ENCODE measurements around the gene GBE1.

Gene GBE1

DNA sequence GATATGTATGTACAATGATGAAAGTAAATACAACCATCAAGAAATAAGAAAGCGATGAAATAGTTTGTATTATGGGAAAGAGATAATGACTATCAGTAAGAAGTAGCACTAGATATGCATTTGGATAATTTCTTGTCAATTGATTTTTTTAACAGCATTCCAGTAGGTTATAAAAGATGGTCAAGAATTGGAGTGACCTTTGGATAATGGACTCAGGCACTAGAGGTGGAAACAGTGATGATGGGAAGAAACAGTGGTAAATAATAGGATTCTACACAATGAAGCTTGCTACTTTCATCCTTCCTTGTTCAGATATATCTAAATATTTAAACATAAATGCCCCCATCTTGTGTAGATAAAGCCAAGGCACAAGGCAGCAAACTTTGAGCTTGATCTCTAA is 101.4 kb downstream of the GBE1 start:
- peaks cover 2% of the 10 kb centered on the region for H3K4me1 ChIP-seq (ENCODE audit: control insufficient read depth, insufficient read depth, low read depth, low read length)
- no peak overlapping the region for H3K9ac ChIP-seq (ENCODE audit: low read length)
- H4K91ac ChIP-seq (ENCODE audit: low read length) = no peak overlapping the region
- H3K23ac ChIP-seq (ENCODE audit: low read length in 2 of 2) = no peak overlapping the region
- H3K79me1 ChIP-seq (replicated peaks; ENCODE audit: low read length, poor library complexity, severe bottlenecking) = peaks cover 15% of the 10 kb centered on the region
- H2BK15ac ChIP-seq (ENCODE audit: low read depth, poor library complexity, severe bottlenecking) = no peak overlapping the region
- H2BK120ac ChIP-seq (ENCODE audit: low read depth, low read length) = no peak overlapping the region
- no peak overlapping the region for H2BK12ac ChIP-seq (ENCODE audit: low read length in 2 of 2)
- WGBS = 100% methylated on average over 1 of the region's 1 CpG
- H3K4me2 ChIP-seq (ENCODE audit: low read length, poor library complexity, severe bottlenecking) = no peak overlapping the region
- no peaks in the 10 kb centered on the region for H3K9me3 ChIP-seq (ENCODE audit: control insufficient read depth, low read length)
- peaks cover 7 to 27% of the 10 kb centered on the region in 2 experiments for H3K36me3 ChIP-seq (ENCODE audit: control insufficient read depth in 1 of 2, insufficient read depth in 2 of 2, low read depth in 1 of 2, low read length in 2 of 2)
- no peak overlapping the region for H4K8ac ChIP-seq (ENCODE audit: low read length)
- H3K4ac ChIP-seq (ENCODE audit: low read depth in 1 of 2, low read length in 2 of 2) = no peak overlapping the region
- no peak overlapping the region for H2AK5ac ChIP-seq (ENCODE audit: low read length, severe bottlenecking)
- no peak overlapping the region for H3K4me3 ChIP-seq (ENCODE audit: insufficient read depth in 1 of 2, low read depth in 1 of 2, low read length in 2 of 2)
- no peak for DNase-seq
- H3K27ac ChIP-seq (ENCODE audit: low read length, poor library complexity, severe bottlenecking) = no peak overlapping the region
- no peak overlapping the region for H2BK5ac ChIP-seq (ENCODE audit: low read depth, low read length, poor library complexity, severe bottlenecking)
- H3K18ac ChIP-seq (ENCODE audit: low read depth in 1 of 2, low read length in 2 of 2) = no peak overlapping the region
- H3K14ac ChIP-seq (ENCODE audit: low read length in 2 of 2) = no peak overlapping the region
- no peak overlapping the region for H2AFZ ChIP-seq (ENCODE audit: low read depth, low read length)
- H3K27me3 ChIP-seq (ENCODE audit: control insufficient read depth in 1 of 2, insufficient read depth in 1 of 2, low read length in 2 of 2) = no peaks in the 10 kb centered on the region

DNA sequence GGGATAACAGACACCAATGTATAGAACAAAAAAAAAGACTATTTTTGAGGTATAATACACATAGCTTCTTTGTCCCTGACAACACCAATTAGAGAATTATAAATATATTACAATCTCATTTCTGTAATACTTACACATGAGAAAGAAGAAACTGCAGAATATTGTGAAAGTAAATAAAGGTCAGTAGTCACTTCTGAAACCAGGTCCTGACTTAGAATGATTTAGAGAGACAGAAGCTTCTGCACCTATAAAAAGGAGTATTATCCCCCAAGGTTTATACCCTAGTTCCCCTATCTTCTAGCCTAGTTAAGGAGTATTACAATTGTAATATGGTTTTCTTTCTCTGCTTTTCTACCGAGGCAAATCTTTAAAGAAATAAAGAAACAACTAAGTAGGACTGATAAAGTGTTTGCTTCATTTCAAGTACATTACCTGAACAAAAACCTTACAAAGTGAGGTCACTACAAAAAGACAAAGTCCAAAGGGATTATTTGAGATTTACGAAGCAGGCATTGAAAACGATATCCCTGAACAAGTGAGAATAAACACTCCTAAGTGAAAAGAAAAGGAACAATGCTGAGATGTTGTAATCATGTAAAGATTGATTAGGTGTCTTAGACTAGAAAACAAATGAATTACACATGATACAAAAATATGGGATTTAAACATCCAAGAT is 103.0 kb downstream of the GBE1 start:
- H2BK5ac ChIP-seq (ENCODE audit: low read depth, low read length, poor library complexity, severe bottlenecking) = no peak overlapping the region
- no peak overlapping the region for H3K4me3 ChIP-seq (ENCODE audit: insufficient read depth in 1 of 2, low read depth in 1 of 2, low read length in 2 of 2)
- no peak overlapping the region for H2AK5ac ChIP-seq (ENCODE audit: low read length, severe bottlenecking)
- H3K23ac ChIP-seq (ENCODE audit: low read length in 2 of 2) = no peak overlapping the region
- H2AFZ ChIP-seq (ENCODE audit: low read depth, low read length) = no peak overlapping the region
- no peaks in the 10 kb centered on the region for H3K9me3 ChIP-seq (ENCODE audit: control insufficient read depth, low read length)
- H2BK12ac ChIP-seq (ENCODE audit: low read length in 2 of 2) = no peak overlapping the region
- WGBS = no CpG with 5 or more reads among the region's 3 CpGs
- peaks cover 2% of the 10 kb centered on the region for H3K4me1 ChIP-seq (ENCODE audit: control insufficient read depth, insufficient read depth, low read depth, low read length)
- H4K91ac ChIP-seq (ENCODE audit: low read length) = no peak overlapping the region
- H3K79me1 ChIP-seq (replicated peaks; ENCODE audit: low read length, poor library complexity, severe bottlenecking) = peaks cover 12% of the 10 kb centered on the region
- H3K14ac ChIP-seq (ENCODE audit: low read length in 2 of 2) = no peak overlapping the region
- H2BK15ac ChIP-seq (ENCODE audit: low read depth, poor library complexity, severe bottlenecking) = no peak overlapping the region
- H3K27ac ChIP-seq (ENCODE audit: low read length, poor library complexity, severe bottlenecking) = no peak overlapping the region
- no peak overlapping the region for H3K18ac ChIP-seq (ENCODE audit: low read depth in 1 of 2, low read length in 2 of 2)
- H3K4ac ChIP-seq (ENCODE audit: low read depth in 1 of 2, low read length in 2 of 2) = no peak overlapping the region
- no peak overlapping the region for H3K4me2 ChIP-seq (ENCODE audit: low read length, poor library complexity, severe bottlenecking)
- H4K8ac ChIP-seq (ENCODE audit: low read length) = no peak overlapping the region
- no peaks in the 10 kb centered on the region for H3K27me3 ChIP-seq (ENCODE audit: control insufficient read depth in 1 of 2, insufficient read depth in 1 of 2, low read length in 2 of 2)
- DNase-seq = no peak
- peaks cover 5 to 33% of the 10 kb centered on the region in 2 experiments for H3K36me3 ChIP-seq (ENCODE audit: control insufficient read depth in 1 of 2, insufficient read depth in 2 of 2, low read depth in 1 of 2, low read length in 2 of 2)
- no peak overlapping the region for H2BK120ac ChIP-seq (ENCODE audit: low read depth, low read length)
- no peak overlapping the region for H3K9ac ChIP-seq (ENCODE audit: low read length)

DNA sequence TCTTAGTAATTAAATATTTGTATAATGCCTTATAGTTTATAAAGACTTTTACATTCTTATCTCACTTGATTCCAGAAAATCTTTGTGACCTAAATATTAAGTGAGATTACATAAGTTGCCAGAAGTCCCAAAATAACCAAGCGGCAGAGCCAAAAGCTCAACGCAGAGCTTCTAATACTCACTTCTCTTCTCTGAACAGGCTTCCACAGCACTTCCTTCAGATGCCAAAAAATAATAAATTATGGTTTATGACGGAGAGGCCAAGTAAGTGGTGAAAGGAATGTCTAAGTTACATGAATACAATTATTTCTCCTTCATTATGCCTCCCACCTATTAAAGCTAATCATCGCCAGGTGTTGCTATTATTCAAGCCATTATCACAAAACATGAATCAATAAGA is 110.3 kb downstream of the GBE1 start:
- H3K9me3 ChIP-seq (ENCODE audit: control insufficient read depth, low read length) = no peaks in the 10 kb centered on the region
- H3K79me1 ChIP-seq (replicated peaks; ENCODE audit: low read length, poor library complexity, severe bottlenecking) = peaks cover 8% of the 10 kb centered on the region
- H3K23ac ChIP-seq (ENCODE audit: low read length in 2 of 2) = no peak overlapping the region
- no peak overlapping the region for H3K14ac ChIP-seq (ENCODE audit: low read length in 2 of 2)
- no peak overlapping the region for H3K4ac ChIP-seq (ENCODE audit: low read depth in 1 of 2, low read length in 2 of 2)
- no peak overlapping the region for H3K9ac ChIP-seq (ENCODE audit: low read length)
- H2AFZ ChIP-seq (ENCODE audit: low read depth, low read length) = no peak overlapping the region
- H3K27ac ChIP-seq (ENCODE audit: low read length, poor library complexity, severe bottlenecking) = no peak overlapping the region
- no peak overlapping the region for H3K4me2 ChIP-seq (ENCODE audit: low read length, poor library complexity, severe bottlenecking)
- H4K91ac ChIP-seq (ENCODE audit: low read length) = no peak overlapping the region
- H3K4me3 ChIP-seq (ENCODE audit: insufficient read depth in 1 of 2, low read depth in 1 of 2, low read length in 2 of 2) = no peak overlapping the region
- no peak overlapping the region for H3K18ac ChIP-seq (ENCODE audit: low read depth in 1 of 2, low read length in 2 of 2)
- peaks cover 0 to 62% of the 10 kb centered on the region in 2 experiments for H3K36me3 ChIP-seq (ENCODE audit: control insufficient read depth in 1 of 2, insufficient read depth in 2 of 2, low read depth in 1 of 2, low read length in 2 of 2)
- H2BK15ac ChIP-seq (ENCODE audit: low read depth, poor library complexity, severe bottlenecking) = no peak overlapping the region
- no peak overlapping the region for H4K8ac ChIP-seq (ENCODE audit: low read length)
- H3K27me3 ChIP-seq (ENCODE audit: control insufficient read depth in 1 of 2, insufficient read depth in 1 of 2, low read length in 2 of 2) = no peaks in the 10 kb centered on the region
- DNase-seq = no peak
- no peak overlapping the region for H2AK5ac ChIP-seq (ENCODE audit: low read length, severe bottlenecking)
- no peak overlapping the region for H2BK120ac ChIP-seq (ENCODE audit: low read depth, low read length)
- no peak overlapping the region for H2BK5ac ChIP-seq (ENCODE audit: low read depth, low read length, poor library complexity, severe bottlenecking)
- no peak overlapping the region for H2BK12ac ChIP-seq (ENCODE audit: low read length in 2 of 2)
- no peaks in the 10 kb centered on the region for H3K4me1 ChIP-seq (ENCODE audit: control insufficient read depth, insufficient read depth, low read depth, low read length)
- 100% methylated on average over 1 of the region's 4 CpGs for WGBS

DNA sequence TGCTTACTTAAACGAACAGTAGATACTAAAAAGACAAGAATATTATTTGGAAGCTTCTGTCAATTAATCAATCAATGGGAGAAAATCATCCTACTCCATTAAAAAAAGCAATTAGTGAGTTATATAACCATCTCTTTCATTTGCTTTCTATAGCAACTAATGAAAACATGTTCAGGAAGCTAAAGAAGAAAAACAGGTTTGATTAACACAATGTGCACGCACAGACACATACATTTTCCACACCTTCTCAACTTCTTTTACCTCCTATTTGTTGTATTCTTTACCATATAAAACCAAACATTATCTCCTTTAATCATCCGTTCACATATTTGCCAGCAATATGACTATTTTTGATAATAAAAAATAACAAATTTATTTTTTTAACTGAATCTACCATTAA is 111.3 kb downstream of the GBE1 start:
- no peak overlapping the region for H2BK120ac ChIP-seq (ENCODE audit: low read depth, low read length)
- H4K8ac ChIP-seq (ENCODE audit: low read length) = no peak overlapping the region
- no peak overlapping the region for H2BK15ac ChIP-seq (ENCODE audit: low read depth, poor library complexity, severe bottlenecking)
- H3K18ac ChIP-seq (ENCODE audit: low read depth in 1 of 2, low read length in 2 of 2) = no peak overlapping the region
- H3K4me1 ChIP-seq (ENCODE audit: control insufficient read depth, insufficient read depth, low read depth, low read length) = no peaks in the 10 kb centered on the region
- no peaks in the 10 kb centered on the region for H3K27me3 ChIP-seq (ENCODE audit: control insufficient read depth in 1 of 2, insufficient read depth in 1 of 2, low read length in 2 of 2)
- 100% methylated on average over 1 of the region's 3 CpGs for WGBS
- H3K79me1 ChIP-seq (replicated peaks; ENCODE audit: low read length, poor library complexity, severe bottlenecking) = peaks cover 6% of the 10 kb centered on the region
- no peak overlapping the region for H2BK5ac ChIP-seq (ENCODE audit: low read depth, low read length, poor library complexity, severe bottlenecking)
- no peak overlapping the region for H2AFZ ChIP-seq (ENCODE audit: low read depth, low read length)
- no peak overlapping the region for H3K4ac ChIP-seq (ENCODE audit: low read depth in 1 of 2, low read length in 2 of 2)
- no peak overlapping the region for H3K14ac ChIP-seq (ENCODE audit: low read length in 2 of 2)
- no peak overlapping the region for H3K9ac ChIP-seq (ENCODE audit: low read length)
- DNase-seq = no peak
- no peaks in the 10 kb centered on the region for H3K9me3 ChIP-seq (ENCODE audit: control insufficient read depth, low read length)
- no peak overlapping the region for H3K4me3 ChIP-seq (ENCODE audit: insufficient read depth in 1 of 2, low read depth in 1 of 2, low read length in 2 of 2)
- H4K91ac ChIP-seq (ENCODE audit: low read length) = no peak overlapping the region
- H2BK12ac ChIP-seq (ENCODE audit: low read length in 2 of 2) = no peak overlapping the region
- H3K23ac ChIP-seq (ENCODE audit: low read length in 2 of 2) = no peak overlapping the region
- no peak overlapping the region for H2AK5ac ChIP-seq (ENCODE audit: low read length, severe bottlenecking)
- no peak overlapping the region for H3K27ac ChIP-seq (ENCODE audit: low read length, poor library complexity, severe bottlenecking)
- H3K4me2 ChIP-seq (ENCODE audit: low read length, poor library complexity, severe bottlenecking) = no peak overlapping the region
- peaks cover 0 to 67% of the 10 kb centered on the region in 2 experiments for H3K36me3 ChIP-seq (ENCODE audit: control insufficient read depth in 1 of 2, insufficient read depth in 2 of 2, low read depth in 1 of 2, low read length in 2 of 2)

All from mesenchymal stem cell (in vitro differentiated cells and primary cell).